ENCODE data around the gene CCL26.

DNA sequence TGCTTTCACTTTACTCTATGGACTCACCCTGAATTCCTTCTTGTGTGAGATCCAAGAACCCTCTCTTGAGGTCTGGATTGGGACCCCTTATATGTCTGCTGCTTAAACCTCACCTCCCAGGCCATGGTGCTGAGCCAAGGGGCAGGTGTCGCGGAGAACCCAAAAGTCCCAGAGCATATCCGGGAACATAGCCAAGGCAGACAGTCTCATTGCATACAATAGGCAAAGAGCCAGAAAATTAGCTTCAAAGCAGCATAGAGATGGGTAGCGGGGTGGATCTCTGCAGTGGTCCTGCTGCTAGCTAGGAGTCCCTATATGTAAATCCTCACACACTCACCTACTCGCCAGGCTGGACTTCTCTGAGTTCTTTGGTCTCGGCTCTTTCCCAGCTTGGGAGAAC lies 36.1 kb upstream of the CCL26 start:
- TF ChIP-seq POLR2AphosphoS5 (IDR thresholded peaks at IDR 0.05; ENCODE audit: low read depth, low read length) (no peak), POLR2A (IDR thresholded peaks at IDR 0.05; ENCODE audit: low read depth, low read length) (no peak), TAF1 (IDR thresholded peaks at IDR 0.05; ENCODE audit: borderline replicate concordance, low read depth, low read length) (no peak)
